ENCODE results near the gene SATB1.
A peak's percentile ranks its signal among the peaks of the same experiment; 100 is the strongest.

DNA sequence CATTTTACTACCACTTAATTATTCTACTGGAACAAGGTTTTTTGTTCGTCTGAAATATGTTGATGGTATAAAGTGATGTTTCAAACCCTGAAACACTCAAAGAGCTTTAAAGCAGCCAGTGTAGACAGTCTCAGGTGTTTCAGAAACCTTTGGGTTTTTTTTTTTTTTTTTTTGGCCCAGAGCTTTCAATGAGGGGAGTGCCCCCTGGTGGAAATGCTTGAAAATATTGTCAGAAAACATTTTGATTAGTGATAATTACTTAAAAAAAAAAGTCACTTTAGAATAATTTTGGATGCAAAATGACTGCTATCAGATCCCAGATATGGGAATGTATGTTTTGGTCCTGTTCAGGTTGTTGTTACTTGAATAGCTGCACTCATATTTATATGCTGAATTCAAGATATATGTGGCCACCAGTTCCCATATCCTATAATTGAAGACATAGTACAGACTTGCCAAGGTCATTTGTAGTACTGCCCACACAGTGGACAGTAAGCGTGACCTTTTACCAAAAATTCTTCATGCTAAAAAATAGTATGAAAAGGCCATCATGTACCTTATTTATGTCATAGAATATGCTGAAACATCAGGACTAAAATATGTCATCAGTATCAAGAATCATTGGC lies 35.9 kb downstream of the SATB1 start:
- TF ChIP-seq, protein P1, sequence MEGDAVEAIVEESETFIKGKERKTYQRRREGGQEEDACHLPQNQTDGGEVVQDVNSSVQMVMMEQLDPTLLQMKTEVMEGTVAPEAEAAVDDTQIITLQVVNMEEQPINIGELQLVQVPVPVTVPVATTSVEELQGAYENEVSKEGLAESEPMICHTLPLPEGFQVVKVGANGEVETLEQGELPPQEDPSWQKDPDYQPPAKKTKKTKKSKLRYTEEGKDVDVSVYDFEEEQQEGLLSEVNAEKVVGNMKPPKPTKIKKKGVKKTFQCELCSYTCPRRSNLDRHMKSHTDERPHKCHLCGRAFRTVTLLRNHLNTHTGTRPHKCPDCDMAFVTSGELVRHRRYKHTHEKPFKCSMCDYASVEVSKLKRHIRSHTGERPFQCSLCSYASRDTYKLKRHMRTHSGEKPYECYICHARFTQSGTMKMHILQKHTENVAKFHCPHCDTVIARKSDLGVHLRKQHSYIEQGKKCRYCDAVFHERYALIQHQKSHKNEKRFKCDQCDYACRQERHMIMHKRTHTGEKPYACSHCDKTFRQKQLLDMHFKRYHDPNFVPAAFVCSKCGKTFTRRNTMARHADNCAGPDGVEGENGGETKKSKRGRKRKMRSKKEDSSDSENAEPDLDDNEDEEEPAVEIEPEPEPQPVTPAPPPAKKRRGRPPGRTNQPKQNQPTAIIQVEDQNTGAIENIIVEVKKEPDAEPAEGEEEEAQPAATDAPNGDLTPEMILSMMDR (IDR thresholded peaks at IDR 0.05; ENCODE audit: low read length), result peak; percentile 62
- TF ChIP-seq EZH2 (optimal IDR thresholded peaks at IDR 0.05; ENCODE audit: low read depth, low read length), result no peak
